H1 (cell line): ENCODE results near the gene KRTAP5-4.
"Not testable (repeated sequence)": the region's sequence is repeated elsewhere in the genome, so short reads cannot be mapped to it uniquely, and the experiment has no call there.

ENCODE experiments used
- CTCF ChIP-seq, 3 experiments: IDR thresholded peaks; 1 replicate in 2 of 3; 2 replicates in 1 of 3; pipeline versions ENCODE4 v1.5.1 to v1.6.1; 2011; ENCODE audit warnings: low read length in 3 of 3, mild to moderate bottlenecking in 3 of 3, inconsistent platforms in 2 of 3, low read depth in 1 of 3, moderate library complexity in 1 of 3; ENCODE audit not compliant: insufficient read depth in 1 of 3; ENCODE audit errors: control extremely low read depth in 1 of 3
- YY1 ChIP-seq: IDR thresholded peaks from 2 replicates; pipeline ENCODE4 v1.6.1; 2011; ENCODE audit warnings: low read depth, mild to moderate bottlenecking, low read length

- TF ChIP-seq YY1; CTCF (IDR thresholded peaks at IDR 0.05; ENCODE audit: control extremely low read depth in 1 of 3, insufficient read depth in 1 of 3, low read depth in 1 of 3, low read length in 3 of 3): not testable (repeated sequence)
Observed at GRCh38 chr11:1646540-1646939, 24.6 kb upstream of the KRTAP5-4 start.
